ENCODE results near the gene SPSB1.

The SPSB1 gene

DNA sequence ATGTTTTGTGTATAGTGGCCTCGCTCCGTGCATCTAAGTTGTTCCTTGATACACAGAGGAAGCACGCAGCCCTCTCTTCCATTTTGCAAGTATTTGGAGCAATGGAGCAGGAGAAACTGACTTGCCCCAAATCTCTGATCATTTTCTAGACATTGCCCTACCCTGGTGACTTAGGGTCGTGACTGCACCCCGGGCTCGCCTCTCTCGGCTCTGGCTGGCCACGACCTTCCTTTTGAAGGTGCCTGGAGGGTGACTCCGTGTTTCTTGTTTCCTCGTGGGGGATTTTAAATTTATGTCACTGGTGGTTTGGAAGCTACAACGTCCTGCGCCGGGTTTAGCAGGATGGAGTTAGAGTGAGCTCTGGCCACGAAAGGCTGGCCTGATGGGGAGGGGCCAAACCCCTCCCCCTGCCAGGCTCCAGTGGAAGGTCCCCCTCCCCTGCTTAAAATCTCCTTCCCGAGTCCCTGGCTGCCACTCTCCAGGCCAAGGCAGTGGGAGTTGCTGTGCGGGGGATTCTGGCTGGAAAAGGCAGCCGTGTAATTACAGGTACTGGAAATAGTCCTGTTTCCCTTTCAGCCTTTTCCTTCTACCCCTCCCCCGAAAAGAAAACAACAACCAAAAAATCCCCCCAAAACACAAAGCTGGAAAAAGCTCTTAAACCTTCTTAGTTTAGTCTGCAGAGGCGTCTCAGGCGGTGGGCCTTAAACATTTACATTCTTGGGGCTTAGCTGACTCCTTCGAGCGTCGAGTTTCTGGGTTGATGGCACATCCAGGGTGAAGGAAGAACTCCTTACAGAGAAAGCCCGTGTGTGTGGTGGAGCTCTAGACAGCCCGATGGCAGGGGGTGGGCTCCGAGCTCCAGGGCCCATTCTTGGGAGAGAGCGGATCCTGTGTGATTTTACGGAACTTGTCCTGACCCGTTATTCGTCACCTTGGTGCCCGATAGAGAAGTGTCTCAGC, 28.1 kb downstream of the SPSB1 start:
- no peak for DNase-seq

DNA sequence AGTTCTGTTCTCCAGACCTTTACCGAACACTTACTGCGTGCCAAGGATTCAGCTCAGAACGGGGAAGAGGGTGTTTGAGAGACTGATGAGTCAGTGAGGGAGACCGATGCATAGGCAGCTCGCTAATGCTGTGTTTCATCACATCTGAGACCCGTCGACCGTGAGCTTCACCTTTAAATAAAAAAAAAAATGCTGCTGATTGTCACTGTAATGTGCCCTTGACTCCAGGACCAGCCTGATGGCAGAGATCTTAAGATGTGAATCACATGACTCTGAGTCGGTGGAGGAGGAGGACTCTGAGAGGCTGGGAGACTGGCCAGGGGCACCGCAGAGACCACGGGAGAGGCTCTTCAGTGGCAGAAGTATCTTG, 28.8 kb downstream of the SPSB1 start:
- DNase-seq, result no peak

DNA sequence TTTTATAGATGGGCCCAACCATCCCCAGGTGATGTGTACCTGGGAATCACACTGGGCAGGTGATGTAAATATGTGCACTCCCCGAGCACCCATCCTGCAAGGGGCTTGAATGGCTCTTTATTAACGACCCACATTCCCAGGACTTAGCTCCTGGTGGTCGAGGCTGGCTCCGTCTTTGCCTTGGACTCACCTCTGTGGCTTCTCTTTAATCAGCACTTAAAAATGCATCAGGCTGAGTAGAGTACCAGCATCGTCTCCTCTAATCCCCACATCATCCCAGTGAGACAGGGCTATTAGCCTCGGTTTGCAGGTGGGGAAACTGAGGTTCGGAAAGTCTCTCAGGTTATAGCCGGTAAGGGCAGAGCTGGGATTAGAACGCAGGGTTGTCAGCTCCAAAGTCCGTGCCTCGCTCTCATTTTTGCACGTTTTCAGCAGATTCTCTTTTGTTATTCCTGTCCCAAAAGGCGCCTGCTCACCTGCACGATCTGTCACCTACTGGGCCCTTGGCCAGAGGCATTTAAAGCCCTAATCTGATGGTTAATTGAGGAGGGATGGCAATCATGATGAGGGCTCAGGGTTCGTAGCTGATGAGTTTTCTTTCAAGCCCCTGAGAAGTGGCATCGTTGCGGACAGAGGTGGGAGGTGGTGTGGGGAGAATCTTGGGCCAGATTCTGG, 29.4 kb downstream of the SPSB1 start:
- no peak for DNase-seq

DNA sequence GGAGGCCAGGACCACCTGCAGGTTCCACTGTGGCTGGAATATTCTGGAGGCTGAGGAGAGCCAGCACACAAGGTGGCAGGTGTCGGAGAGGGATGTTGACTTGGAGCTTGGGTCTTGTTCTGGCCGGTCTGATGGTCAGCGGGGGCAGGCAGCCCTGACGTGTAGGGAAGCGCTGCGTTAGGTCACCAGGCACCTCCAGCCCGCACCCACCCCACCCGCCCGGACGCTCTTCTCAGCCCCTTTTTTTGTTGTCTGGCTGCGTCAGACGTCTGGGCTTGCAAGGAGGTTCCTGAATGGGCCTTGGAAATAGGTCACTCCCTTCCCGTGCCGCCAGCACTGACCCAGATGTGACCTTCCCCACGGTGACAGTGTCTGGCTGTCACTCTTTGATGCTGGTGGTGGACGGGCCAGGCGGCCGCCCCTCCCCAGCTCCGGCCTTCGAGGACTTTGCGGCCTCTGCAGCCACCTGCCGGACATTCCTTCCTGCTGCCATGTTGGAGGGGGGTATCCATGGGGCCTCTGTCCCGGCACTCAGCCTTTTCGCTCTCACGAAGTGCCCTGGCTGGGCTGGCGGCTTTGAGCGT, 30.1 kb downstream of the SPSB1 start:
- no peak for DNase-seq

DNA sequence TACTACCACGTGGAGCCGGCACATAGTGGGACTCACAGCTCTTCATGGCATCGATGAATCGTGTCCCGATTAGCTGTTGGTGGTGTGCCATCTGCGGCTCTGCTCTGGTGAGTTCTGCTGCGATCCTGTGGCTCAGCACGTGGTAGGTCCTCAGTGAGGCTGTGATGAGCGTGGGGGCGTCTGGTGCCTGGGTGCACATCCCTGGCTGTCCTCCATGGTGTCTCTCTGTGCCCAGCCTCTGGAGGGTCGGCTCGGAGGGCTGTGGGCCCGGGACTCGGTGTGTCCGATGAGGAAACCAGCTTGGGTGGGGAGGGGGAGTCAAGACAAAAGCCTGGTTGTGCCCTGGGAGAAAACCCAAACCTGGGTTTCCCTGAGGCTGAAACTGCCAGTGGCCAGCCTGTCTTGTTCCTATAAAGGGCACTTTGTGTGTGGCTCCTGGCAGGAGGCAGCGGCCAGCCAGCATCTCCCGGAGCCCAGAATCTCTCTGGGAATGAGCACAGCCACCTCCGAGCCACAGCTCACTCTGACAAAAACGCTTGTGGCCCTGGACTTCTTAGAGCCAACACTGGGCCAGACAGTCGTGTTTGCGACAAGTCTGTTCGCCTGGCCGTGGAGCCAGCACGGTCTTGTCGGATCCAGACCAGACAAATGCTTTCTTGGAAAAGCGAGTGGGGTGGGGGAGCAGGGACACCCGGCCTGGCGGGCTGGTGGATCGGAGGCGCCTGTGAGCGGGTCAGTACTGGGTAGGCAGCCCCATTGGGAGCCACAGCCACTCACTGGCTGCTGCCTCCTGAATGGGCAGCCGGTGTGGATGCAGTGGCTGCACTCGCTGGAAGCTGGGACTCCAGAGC, 31.8 kb downstream of the SPSB1 start:
- DNase-seq, result no peak

DNA sequence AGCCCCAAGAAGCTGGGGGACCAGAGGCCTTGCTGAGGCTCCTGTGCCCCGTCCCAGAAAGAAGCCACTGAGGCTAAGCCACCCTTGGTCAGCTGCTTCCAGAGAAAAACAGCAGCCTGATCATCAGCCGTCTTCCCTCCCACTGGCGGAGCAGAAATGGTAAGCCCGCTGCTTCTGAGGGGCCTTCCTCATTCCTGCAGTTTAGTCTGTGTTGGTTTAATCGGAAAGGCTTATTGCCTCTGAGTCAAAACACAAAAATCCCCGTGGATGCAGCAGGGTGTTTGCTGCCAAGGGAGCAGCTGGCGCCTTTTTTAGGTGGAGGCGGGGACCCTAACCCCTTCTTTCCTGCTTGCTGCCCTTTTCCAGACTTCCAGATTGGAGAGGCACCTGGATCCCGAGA, 33.9 kb downstream of the SPSB1 start:
- DNase-seq, result no peak

DNA sequence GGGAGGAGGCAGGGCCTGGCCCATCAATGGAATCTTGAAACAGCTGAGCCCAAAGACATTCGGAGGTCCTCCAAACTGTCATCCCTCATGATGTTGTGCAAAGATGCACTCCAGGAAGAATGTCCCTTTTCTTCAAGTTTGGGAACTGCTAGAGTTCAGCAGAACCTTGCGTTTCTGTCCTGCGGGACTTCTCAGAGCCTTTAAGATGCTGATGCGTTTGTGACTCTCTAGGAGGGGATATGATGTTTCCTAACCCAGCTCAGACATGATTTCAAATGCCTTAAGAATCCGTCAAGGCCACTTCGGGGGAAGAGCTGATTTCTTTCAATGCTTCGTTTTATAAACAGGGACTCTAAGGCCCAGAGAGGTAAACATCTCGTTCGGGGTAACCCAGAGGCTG, 35.5 kb downstream of the SPSB1 start:
- DNase-seq, result no peak

DNA sequence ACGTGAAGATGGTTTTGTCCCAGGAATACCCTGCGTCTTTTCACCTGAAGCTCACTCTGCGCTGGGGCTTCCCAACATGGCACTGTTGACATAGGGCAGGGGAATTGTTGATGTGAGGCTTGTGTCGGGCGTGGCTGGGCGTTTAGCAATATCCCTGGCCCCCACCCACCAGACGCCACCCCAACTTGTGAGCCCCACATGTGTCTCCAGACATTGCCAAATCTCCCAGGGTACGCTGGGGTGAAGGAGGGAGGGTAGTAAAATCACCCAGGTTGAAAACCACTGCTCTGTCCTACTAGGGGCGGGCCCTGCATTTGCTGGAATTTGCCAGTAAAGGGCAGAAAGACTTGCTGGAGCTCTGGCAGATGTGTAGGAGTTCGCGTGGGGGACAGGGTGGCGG, 36.0 kb downstream of the SPSB1 start:
- DNase-seq, result no peak

DNA sequence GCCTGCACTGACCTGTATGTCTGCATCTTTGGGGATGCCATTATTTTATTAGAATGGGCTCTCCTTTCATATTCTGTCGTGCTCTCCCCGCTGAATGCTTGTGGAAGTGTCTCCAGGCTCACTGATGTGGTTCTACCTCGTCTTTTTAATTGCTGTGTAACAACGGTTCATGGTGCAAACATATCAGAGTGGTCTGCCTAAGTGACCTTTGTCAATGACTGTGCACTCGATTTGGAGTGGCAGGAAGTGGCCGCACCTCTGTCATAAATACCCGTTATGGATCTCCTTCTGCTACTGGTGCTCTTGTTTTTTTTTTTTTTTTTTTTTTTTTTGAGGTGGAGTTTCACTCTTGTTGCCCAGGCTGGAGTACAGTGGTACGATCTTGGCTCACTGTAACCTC, 38.3 kb downstream of the SPSB1 start:
- DNase-seq, result no peak

DNA sequence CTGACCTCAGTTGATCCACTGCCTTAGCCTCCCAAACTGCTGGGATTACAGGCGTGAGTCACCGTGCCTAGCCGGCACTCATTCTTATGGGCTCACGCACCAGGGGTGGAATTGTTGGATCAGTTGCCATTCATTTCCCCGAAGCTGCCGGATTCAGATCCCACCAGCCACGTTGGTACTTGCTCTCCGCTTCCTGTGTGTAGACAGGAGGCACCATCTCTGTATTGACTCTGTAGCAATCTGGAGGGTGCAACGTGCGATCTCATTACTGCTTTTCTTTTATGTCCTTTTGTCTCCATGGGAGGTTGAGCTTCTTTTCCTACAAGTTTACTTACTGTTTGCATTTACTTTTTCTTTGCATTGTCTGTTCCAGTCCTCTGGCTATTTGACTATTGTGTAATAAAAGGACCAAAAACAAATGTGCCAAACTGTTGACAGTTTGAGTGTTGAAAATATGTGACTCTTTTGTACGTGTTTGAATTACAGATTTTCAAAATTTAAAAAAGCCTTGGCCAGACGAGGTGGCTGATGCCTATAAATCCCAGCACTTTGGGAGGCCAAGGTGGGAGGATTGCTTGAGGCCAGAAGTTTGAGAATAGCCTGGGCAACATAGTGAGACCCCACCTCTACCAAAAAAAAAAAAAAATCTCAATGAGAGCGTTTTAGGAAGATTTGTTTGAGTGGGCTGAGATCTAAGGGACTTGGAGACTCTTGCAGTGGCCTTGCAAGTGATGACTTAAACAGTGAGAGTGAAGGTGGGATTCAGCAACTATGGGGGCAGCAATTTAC, 39.1 kb downstream of the SPSB1 start:
- no peak for DNase-seq

DNA sequence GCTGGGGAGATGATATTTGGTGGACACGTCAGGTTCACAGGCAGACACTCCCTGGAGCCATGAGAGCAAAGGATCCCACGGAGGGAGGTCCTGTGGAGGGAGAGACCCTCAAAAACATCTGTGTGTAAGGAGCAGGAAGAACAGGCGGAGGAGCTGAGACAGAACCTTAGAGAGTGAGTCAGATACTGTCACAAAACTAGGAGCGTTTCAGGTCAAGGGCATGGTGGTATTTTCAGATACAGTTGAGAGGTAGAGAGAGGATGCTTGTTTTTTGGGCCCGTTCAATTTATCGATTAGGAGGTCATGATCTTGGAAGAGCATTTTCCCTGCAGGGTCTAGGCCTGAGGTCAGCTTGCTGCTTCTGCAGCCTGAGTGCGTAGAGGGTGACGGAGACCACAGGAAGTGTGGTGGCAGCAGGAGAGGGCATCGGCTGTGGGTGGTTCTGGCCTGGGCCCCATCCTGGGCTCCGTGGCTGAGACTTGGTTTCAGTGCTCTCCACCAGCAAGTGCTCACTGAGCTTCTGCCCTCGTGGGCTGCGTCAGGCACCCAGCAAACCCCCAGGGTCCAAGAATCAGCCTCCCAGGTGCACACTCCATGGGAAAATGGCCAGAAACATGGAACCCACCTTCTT, 39.9 kb downstream of the SPSB1 start:
- no peak for DNase-seq

DNA sequence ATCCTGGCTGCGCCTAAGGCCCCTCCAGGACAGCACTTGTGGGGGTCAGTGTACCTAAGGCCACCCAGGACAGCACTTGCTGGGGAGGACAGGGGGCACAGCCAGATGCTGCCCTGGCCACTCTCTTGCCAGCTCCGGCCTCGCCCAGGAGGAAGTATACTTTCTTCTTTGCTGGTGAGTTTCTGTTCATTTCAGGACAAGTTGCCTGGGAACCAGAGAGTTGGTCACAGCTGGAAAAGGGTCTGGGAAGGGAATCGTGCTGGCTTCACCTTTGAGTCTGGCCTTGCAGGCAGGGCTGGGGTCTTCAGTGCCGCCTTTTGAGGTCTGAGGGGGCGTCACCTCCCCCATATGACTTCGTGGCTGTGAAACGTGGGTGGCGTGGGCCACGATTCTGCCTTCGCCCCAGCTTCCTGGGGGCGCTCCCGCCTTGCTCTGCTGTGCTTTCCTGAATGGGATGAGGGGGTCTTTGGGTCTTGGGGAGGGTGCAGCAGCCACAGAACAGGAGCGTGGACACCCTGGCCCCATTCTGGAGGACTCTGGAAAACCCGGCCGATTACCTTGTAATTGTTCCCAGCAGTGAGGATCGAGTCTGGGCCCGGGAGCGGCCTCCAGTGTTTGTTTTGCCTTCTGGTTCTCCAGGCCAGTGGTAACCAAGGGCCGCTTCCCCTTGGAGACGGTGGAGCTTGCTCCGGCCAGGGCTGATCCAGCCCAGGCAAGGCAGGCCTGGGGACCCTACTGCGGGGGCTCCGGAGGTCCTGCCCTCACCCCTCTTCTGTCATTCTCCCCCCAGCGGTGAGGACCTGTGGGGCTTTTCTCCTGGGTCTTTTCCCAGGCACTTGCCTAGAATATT, 45.9 kb downstream of the SPSB1 start:
- no peak for DNase-seq

DNA sequence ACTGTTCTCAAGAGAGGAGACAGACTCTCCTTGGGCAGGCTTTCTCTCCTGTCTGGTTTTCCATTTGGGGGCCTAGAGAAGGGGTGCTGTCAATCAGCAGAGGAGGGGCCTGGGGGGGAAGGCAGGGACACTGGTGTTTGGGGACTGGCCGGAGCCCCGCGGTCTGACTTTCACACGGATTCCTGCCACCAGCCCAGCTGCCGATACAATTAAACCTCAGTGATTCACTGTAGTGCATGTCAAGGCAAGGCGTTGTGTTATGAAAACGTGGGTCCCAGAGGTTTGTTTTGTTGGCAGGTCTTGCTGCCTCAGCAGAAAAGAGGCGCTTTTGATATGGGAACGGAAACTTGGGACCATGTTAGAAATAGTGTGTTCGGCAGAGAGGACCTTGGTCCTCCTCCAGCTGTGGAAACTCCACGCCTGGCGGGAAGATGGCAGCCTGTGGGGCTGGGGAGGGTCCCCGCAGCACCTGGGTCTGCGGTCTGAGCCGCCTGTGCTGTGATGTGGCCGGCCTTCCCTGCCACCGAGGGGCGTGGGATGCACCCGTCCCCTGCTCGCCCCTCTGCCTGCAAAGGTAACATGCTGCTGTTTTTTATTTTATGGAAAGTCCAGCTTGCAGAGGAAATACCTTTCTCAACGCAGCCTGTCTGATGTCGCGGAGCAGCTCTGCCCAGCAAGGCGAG, 47.6 kb downstream of the SPSB1 start:
- no peak for DNase-seq

DNA sequence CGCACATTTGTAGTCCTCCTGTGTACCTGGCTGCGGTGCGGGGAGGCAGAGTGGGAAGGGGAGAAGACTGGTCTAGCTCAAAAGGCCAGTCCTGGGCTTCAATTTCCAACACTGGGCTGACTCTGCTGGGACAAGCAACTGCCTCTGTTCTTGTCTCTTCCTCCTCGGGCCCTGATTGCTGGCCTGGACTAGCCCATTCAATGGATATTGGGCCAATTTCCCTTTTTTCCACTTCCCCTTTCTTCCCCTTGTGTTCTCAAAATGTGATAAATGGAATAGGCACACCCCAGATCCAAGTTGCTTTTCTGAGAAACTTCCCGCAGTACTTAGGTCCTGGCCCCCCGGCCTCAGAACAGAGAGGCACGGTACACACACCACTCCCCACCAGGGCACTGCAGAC, 48.2 kb downstream of the SPSB1 start:
- DNase-seq, result no peak

DNA sequence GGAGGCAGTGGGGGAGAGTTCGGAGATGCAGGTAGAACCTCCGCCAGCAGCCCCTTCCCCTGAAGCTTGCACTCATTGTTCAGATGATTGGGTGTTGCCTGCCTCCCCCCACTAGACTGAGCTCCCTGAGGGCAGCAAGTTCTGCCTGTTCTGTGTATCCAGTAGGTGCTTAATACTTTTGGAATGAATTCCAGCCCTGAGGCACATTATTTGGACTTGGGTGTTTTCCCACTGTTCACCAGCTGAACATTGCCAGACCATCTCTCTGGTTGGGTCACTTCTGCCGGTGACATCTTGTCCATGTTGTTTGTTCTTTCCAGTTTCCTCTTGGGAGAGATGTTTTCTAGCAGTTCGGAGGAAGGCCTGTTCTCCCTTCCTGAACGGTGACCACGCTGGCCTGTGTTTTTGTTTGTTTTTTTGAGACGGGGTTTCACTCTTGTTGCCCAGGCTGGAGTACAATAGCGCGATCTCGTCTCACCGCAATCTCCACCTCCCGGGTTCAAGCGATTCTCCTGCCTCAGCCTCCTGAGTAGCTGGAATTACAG, 48.7 kb downstream of the SPSB1 start:
- no peak for DNase-seq

DNA sequence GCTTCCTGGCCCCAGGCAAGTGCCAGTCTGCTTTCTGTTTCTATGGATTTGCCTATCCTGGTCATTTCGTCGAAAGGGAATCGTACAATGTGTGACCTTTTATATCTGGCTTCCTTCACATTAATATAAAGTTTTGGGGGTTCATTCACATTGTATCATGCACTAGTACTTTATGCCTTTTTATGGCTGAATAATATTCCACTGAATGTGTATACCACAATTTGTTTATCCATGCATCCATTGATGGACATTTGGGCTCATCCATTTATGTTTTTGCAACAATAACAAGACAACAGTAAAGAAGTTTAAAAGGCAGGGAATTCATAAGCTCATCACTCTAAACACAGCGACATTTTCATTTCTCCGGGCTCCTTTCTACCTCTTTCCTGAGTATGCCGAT, 50.6 kb downstream of the SPSB1 start:
- DNase-seq, result no peak

DNA sequence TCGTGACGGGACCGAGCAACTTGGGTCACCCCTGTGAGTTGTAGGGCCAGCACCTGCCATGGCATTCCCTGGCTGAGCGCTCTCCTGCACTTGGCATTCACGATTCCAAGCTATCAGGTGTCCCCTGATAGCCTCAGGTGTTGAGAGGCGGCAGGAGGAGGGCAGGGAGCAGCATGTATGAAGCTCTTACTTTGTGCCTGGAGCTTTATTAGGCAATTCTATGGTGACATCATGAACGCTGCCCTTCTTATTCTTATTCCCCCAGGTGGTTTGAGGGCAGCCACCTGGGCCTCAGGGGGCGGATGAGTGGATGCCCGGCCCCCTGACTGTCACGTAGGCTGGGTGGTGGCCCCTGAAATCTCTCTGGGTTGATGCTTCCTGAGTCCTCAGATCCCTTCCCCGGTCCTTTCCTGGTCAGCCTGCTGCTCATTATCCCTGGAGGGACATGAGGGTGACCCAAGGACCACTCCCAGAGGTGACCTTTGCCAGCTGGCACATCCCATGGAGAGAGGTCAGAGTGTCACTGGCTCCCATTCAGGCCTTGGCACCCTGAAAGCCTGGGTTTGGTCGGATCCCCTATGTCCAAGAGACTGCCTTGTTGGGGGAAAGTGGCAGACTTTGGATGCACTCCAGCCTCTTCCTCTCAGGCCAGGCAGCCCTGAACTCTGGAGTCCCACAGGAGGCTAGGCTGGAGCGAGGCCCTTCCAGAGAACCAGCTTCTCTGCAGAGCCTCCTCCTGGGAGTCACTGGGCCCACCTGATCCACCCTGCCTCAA, 51.9 kb downstream of the SPSB1 start:
- no peak for DNase-seq

DNA sequence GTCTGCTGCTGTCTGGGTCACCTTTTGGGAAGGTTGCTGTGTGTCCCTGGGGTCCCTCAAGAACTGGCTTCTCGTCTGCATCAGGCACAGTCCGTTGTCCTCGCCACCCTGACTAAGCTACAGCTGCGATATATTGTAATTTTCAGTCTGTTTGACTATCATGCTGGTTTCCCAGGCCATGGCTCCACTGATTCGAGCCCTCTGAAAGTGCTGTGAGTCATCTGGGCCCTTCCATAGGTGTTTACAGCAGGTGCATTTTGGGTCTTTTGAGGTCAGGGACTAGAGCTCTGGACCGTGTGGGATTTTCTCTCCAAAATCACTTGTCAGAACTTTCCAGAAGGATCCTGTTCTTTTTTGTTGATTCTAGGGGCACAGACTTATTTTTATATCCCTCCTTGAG, 52.8 kb downstream of the SPSB1 start:
- no peak for DNase-seq

DNA sequence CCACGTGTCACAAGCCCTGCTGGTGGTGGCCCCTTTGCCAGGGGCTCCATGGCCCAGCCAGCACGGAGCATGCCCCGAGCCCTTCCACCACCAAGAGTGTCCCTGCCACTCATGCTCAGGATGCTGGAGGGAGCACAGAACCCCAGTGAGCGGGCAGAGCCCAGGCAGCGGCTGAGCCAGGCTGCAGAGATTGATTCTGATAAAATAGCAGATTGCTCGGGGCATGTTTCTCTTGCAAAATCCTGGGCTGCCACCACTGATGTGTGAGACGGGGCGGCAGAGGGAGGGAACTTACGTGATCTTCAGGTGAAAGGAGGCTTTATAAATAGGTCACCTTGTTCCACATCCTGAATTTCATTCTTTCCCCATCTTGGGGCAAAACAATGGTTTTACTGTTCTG, 53.2 kb downstream of the SPSB1 start:
- DNase-seq, result no peak

Data from effector CD4-positive, alpha-beta T cell (primary cell).